ENCODE data around the gene B4GALNT4.
A peak's percentile ranks its signal among the peaks of the same experiment; 100 is the strongest.
"Not testable (repeated sequence)": the region's sequence is repeated elsewhere in the genome, so short reads cannot be mapped to it uniquely, and the experiment has no call there.

B4GALNT4 gene

GRCh38 chr11:394034-394857 is 24.9 kb downstream of the B4GALNT4 start, which contains the start of gene PKP3:
TSS of gene PKP3 (plus strand) at chr11:394209. CDS start at chr11:394293, 84 bp downstream.
- no peak for DNase-seq

DNA sequence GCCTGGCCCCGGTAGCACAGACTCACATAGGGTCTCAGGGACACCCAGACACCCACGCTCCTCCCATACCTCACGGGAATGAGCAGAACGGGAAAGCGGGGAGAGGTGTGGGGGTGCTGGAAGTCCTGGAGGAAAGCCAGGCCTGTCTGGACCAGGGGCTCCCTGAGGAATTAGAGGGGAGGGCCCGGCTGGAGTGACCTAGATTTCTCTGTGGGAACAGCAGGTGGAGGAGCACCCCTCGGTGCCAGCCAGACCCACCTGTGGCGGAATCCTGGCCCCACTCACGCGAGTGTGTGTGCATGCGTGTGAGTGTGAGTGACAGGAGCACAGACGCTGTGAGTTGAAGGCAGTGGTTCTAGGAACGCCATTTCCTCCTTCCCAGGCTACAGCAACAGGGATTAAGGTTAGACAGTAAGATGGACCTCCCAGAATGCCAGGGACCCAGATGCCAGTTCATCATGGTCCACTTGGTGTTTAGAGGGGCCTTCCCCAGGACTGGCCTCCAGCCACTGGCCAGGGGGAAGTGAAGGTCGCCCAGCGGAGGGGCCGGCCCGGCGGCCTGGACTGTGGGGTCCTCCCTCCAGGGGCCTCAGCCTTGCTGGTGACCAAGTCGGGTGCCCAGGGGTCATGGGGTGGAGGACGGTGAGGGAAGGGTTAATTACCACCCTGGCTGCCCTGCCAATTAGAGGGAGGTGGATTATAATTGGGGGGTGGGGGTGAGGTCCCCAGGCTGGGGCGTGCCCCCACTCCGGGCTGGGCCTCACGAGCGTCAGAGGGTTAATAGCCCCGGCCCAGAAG is 25.8 kb downstream of the B4GALNT4 start:
- no peak for DNase-seq

DNA sequence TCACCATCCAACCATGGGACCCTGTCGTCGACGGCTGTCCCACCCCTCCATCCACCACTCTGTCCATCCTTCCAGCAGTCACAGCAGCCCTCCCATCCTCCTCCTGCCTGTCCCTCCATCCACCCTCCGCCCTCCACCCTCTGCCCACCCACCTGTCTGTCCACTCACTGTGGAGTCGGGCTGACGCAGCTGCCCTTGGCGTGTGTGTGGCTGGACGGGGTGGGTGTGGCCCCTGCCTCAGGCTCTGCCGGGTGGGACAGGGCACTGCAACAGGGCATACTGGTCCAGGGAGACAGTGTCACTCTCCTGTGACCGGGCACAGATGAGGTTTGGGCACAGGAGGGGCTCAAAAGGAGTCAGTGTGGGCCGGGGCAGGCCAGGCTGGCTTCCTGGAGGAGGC is 26.6 kb downstream of the B4GALNT4 start:
- no peak for DNase-seq

DNA sequence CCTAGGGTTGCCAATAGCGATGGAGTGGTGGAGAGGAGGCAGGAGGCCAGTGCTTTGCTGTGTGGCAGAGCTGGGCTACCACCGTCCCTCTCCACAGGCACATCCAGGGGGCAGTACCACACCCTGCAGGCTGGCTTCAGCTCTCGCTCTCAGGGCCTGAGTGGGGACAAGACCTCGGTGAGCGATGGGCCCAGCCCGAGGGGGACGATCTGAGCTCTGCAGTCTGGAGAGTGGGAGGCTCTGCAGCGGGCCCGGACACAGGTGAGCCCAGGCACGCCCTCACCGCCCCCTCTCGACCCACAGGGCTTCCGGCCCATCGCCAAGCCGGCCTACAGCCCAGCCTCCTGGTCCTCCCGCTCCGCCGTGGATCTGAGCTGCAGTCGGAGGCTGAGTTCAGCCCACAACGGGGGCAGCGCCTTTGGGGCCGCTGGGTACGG is 27.2 kb downstream of the B4GALNT4 start:
- DNase-seq = peak; percentile 62

- DNase-seq = peak; percentile 90
Measured at GRCh38 chr11:396948-397548, 27.7 kb downstream of the B4GALNT4 start.

- DNase-seq = no peak
Measured at GRCh38 chr11:398826-399225, 29.5 kb downstream of the B4GALNT4 start.

- DNase-seq = no peak
Measured at GRCh38 chr11:399731-400211, 30.5 kb downstream of the B4GALNT4 start.

DNA sequence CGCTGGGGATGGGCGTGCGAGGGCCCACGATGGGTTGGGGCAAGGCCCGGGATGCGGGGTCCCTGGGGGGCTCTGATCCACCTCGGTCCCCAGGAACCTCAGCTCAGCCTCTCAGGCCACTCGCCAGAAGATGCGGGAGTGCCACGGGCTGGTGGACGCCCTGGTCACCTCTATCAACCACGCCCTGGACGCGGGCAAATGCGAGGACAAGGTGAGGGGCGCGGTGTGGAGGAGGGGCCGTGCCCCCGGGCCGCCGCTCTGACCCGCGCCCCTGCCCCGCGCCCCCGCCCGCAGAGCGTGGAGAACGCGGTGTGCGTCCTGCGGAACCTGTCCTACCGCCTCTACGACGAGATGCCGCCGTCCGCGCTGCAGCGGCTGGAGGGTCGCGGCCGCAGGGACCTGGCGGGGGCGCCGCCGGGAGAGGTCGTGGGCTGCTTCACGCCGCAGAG is 31.0 kb downstream of the B4GALNT4 start:
- no peak for DNase-seq

DNA sequence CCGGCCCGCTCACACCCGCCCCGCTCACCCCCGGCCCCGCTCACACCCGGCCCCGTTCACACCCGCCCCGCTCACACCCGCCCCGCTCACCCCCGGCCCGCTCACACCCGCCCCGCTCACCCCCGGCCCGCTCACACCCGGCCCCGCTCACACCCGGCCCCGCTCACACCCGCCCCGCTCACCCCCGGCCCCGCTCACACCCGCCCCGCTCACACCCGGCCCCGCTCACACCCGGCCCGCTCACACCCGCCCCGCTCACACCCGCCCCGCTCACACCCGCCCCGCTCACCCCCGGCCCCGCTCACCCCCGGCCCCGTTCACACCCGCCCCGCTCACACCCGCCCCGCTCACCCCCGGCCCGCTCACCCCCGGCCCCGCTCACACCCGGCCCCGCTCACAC is 31.9 kb downstream of the B4GALNT4 start:
- DNase-seq = not testable (repeated sequence)

DNA sequence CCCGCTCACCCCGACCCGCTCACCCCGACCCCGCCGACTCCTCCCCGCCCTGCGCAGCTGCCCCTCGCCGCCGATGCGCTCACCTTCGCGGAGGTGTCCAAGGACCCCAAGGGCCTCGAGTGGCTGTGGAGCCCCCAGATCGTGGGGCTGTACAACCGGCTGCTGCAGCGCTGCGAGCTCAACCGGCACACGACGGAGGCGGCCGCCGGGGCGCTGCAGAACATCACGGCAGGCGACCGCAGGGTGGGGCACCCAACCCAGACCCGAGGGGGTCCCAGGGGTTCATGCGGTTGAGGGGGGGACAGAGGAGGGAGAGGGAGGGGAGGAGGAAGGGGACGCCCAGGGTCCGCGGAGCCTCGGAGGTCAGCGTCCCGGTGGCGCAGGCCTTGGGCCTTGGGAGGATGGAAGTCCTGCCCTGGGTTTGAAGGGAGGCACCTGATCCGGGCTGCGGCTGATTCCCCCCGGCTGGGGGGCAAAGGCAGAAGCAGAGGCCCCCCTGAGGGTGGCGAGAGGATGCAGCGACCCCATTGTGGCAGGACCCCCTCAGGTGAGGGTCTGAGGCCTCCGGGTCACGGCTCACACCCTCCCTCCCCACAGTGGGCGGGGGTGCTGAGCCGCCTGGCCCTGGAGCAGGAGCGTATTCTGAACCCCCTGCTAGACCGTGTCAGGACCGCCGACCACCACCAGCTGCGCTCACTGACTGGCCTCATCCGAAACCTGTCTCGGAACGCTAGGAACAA is 33.9 kb downstream of the B4GALNT4 start:
- DNase-seq = no peak

DNA sequence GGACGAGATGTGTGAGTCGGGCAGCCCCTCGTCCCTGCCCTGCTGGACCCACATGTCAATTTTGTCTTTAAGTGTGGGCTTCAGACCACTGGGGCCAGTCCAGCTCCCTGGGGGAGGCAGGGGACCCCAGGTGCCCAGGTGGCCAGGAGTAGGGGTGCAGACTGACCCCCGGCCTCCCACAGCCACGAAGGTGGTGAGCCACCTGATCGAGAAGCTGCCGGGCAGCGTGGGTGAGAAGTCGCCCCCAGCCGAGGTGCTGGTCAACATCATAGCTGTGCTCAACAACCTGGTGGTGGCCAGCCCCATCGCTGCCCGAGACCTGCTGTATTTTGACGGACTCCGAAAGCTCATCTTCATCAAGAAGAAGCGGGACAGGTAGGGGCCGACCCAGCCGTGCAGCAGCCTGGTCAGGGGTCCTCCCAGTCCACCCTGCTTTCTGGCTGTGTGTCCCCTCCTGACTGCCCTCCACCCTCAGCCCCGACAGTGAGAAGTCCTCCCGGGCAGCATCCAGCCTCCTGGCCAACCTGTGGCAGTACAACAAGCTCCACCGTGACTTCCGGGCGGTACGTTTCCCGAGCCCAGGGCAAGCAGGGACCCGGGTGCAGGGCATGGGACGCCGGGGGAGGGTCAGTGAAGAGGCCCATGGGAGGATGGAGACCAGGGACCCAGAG is 34.6 kb downstream of the B4GALNT4 start:
- DNase-seq = no peak

DNA sequence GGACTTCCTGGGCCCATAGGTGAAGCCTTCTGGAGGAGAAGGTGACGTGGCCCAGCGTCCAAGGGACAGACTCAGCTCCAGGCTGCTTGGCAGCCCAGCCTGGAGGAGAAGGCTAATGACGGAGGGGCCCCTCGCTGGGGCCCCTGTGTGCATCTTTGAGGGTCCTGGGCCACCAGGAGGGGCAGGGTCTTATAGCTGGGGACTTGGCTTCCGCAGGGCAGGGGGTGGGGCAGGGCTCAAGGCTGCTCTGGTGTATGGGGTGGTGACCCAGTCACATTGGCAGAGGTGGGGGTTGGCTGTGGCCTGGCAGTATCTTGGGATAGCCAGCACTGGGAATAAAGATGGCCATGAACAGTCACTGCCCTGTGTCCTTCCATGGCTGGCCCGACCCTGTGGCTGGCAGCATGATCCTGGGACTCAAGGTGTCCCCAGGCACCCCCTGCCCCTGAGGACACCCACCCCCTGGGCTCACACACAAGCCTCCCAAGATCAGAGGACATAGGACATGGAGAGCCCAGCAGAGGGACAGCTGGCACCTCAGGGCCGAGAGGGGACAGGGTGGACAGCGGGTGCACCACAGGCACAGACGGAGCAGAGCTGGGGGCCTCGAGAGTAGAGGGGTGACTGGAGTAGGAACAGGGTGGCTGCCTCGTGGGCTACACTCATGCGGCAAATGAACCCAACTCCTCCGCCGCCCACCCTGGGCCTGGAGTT is 35.4 kb downstream of the B4GALNT4 start:
- no peak for DNase-seq

DNA sequence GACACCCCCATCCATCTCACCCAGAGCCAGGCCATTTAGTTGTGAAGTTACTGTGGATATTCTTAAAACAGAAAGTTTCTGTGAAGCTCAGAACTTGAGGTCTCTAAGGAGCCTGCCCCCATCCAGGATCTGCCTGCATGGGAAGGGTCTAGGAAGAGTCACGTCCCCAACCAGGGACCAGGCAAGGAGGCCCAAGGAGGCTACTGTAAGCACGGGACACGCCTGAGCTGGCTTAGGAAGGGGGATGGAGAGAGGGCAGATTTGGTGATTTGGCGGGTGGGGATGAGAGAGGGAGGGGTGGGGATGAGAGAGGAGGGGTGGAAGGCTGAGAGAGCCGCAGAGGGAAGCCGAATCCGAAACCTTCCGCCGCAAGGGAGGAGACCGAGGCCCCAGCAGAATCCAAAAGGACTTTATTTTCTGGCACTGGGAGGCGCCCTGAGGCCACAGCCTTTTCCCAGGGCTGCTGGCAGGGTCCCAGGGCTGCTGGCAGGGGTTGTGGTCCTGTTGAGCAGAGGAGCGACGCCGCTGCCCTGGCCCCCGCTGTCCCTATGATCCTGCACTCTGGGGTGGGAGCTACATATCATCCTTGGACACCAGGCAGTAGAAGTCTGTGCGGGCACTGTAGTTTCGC is 36.1 kb downstream of the B4GALNT4 start:
- no peak for DNase-seq

DNA sequence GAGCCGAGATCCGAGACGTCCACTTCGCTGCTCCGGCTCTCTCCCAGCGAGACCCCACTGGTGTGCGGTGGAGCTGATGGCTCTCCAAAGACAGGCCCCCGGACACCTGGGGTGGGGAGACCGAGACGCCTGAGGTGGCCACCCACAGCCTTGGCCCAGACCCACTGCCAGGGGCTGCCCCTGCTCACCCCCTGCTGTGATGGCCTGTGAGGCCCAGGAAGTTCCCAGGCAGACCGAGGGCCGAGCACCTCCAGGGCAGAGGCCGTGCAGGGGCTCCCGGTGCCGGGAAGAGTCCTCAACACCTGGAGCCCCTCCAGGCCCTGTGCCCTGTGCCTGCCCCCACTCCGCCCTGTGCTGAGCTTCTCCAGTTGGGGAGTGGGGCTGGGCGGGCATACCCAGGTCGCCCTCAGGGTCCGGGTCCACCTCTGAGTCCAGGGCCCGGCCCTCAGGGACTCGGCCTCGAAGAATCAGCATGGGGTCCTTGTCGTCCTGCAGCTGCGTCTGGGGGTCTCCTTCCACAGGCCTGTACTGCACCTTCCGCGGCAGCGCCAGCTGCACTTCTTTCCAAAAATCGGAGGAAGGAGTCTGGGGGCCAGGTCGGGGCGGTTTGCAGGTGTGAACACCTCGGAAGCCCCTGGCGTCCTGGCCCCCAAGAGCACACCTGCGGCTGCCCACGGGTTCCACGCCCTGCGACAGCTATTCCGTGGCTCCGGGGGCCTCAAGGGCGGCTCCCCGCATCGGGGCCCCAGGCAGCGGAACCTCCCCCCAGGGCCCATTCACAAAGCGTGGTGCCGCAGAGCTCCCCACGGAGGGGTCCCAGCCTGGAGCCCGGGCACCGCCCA is 36.9 kb downstream of the B4GALNT4 start:
- no peak for DNase-seq

GRCh38 chr11:406796-407650 is 37.7 kb downstream of the B4GALNT4 start:
- DNase-seq = peak; percentile 87

DNA sequence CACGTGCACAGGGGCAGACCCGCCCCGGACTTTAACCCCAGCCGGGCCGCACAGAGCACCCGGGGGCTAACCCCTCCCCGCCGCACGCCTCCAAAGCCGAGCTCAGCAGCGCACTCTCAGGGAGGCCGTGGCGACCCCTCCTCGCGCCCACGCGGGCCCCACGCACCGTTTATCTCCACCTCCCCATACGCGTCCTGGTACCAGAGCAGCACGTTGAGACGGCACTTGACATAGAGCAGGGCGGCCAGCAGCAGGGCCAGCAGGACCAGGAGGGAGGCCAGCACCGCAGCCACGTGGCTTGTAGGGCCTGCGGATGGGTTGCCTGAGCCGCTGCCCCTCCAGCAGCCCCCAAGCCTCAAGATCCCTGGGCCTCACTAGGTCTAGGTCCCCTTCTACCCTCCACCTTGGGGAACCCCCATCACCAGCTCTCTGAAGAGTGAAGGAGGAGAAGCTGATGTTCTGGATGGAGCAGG is 38.4 kb downstream of the B4GALNT4 start:
- DNase-seq = no peak

- DNase-seq = no peak
Measured at GRCh38 chr11:408154-409007, 39.1 kb downstream of the B4GALNT4 start.
